Fibroblast of upper back skin (primary cell): ENCODE results near the gene CRTC3.

Source experiments
- DNase-seq: peaks from one replicate; pipeline ENCODE4 v3.0.0-alpha.2; 2013

CRTC3 gene

GRCh38 chr15:90564590-90564989, 34.9 kb downstream of the CRTC3 start:
- no peak for DNase-seq

GRCh38 chr15:90565866-90566265, 36.1 kb downstream of the CRTC3 start:
- no peak for DNase-seq

DNA sequence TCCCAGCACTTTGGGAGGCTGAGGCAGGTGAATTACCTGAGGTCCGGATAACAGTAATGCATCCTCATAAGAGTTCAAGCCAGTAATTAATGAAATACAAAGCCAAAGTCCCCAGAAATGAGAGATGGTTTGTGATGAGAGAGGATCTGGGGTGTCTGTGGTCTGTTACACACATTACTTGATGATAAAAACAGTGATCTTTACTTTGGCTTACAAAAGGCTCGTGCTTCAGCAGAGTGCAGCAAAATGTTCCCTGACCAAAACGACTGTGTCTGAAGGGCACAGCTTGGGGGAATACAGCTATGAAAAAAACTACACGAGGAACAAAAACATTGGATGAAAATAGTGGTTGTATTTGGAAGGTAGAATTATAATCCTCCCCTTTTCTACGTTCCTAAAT, 40.9 kb downstream of the CRTC3 start:
- DNase-seq: no peak

DNA sequence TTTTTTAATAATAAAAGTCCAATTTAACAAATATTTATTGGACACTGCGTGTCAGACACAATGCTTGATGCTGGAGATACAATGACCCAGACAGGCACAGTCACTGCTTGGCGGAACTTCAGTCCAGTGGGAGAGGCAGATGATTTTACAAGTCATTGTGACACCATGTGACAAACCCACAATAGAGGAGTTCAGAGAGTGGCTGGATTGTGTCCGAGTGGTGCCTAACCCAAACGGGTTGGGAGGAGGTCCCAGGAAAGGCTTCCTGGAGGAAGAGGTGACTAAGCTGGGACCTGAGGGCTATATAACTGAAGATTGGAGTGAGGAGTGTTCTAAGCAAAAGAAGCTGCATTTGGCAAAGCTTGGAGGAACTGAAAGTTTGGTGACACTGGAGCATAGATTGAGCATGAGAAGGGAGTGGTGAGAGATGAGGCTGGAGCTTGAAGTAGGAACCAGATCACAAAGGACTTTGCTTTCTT, 41.4 kb downstream of the CRTC3 start:
- DNase-seq: no peak

DNA sequence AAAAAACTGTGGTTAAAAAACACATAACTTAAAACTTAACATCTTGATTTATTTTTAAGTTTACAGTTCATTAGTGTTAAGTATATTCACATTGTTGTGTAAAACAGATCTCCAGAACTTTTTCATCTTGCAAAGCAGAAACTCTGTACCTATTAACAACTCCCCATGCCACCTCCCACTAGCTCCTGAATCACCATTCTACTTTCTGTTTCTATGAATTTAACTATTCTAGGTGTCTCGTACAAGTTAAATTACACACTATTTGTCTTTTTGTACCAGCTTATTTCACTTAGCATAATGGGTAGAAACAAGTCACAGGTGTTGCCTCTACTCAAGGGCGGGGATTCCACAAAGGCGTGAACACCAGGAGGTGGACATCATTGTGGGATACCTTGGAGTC, 43.2 kb downstream of the CRTC3 start:
- no peak for DNase-seq

DNA sequence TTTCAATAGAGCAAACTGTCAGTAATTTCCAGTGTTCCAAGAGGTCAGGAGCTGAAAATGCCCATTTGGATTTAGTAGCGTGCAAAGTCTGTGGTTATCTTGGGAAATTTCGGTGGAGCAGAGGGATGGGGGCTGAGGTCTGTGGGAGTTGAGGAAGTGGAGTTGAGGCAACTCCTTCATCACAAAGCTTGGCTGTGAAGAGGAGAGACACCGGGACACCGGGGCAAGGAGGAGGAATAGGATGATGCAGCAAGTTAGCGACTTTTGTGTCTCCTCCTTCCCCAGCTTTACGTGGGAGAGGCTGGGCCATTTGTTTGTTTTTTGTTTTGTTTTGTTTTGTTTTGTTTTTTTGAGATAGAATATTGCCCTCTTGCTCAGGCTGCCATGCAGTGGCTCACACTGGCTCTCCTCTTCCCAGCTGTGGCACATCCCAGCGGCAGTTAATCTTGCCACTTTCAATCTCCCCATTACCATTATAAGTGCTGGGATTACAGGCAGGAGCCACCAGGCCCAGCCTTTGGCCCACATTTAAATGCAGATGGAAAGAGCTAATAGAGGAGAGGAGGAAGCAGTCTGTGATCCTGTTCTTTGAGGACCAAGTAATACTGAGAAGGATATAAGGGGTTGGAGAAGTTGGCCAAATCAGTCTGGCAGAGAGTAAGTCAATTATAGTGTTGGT, 47.1 kb downstream of the CRTC3 start:
- no peak for DNase-seq

DNA sequence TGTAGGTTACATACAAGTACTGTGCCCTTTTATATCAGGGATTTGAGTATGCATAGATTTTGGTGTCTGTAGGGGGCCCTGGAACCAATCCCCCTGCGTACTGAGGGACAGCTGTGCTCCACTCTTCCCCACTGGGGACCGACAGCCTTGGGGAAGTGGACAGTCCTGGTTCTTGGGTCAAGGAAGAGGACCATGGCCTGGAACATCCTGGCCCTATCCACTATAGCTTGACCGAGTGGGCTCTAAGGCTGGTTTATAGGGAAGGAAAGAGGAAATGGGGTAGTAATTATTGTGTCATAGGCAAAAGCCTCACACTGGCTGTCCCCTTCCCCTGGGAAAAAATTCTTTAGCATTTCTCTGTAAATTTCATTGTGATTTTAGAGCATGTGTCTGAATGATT, 49.5 kb downstream of the CRTC3 start:
- DNase-seq: no peak

GRCh38 chr15:90580099-90580498, 50.4 kb downstream of the CRTC3 start:
- DNase-seq: no peak

- no peak for DNase-seq
Measured at GRCh38 chr15:90580541-90580940, 50.8 kb downstream of the CRTC3 start.

DNA sequence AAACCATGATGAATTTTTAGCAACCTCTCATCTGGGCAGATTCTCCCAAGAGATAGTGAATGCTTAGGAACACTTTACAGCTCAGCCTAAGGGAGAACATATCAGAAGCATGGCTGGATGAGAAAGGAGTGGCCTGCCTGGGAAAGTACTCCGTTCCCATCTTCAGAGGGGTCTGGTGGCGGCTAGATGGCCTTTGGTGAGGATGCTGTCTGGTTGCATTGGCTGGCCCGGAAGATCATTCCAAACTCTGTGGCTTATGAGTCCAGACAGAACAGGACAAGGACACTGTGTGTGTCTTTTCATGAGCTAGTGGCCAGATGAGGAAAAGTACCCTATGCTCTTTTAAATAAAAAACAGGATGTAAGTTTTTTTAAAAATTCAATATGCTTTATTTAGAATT, 51.2 kb downstream of the CRTC3 start:
- no peak for DNase-seq

DNA sequence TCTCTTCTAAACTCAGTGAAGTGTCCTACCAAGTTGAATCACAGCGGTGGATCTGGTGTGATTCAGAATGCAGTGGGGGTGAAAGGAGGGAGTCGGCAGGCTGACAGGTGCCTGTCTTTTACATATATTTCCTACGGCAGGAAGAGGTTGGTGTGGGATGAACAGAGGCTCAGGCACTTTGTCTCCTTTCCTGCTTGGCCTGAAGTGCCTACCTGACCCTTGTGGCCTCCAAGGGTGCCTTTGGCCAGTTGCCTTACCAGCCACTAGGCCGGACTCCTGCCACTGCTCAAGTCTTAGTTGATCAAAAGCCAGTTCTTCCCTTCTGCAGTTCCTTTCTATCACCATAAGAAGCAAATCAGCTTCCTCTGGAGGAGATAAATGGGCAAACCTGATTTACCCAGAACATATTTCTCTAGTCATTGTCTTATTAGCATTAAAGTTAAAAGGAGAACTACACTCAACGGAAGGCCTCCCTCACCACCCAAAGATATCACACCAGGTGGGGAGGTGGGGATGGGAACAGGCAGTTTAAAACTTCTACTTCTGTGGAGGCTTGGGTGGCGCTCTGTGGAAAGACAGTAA, 52.1 kb downstream of the CRTC3 start:
- DNase-seq: no peak

DNA sequence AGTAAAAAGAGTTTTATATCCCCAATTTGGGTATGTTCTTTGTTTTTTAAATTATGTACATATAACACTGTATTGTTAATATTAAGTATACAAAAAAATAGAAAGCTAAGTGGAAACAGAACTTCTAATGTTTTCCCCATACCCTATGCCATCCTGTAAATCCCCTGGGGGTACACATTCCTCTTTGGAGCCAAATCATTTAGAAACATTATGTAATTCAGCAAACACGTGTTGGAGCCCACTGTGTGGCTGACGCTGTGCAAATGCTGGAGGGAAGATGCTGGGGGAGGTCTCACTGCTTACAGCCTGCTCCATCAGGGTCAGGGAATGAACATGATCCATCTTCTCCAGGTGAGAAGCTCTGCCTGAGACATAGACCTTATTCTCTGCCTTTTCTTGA, 52.8 kb downstream of the CRTC3 start:
- DNase-seq: peak; percentile 25

DNA sequence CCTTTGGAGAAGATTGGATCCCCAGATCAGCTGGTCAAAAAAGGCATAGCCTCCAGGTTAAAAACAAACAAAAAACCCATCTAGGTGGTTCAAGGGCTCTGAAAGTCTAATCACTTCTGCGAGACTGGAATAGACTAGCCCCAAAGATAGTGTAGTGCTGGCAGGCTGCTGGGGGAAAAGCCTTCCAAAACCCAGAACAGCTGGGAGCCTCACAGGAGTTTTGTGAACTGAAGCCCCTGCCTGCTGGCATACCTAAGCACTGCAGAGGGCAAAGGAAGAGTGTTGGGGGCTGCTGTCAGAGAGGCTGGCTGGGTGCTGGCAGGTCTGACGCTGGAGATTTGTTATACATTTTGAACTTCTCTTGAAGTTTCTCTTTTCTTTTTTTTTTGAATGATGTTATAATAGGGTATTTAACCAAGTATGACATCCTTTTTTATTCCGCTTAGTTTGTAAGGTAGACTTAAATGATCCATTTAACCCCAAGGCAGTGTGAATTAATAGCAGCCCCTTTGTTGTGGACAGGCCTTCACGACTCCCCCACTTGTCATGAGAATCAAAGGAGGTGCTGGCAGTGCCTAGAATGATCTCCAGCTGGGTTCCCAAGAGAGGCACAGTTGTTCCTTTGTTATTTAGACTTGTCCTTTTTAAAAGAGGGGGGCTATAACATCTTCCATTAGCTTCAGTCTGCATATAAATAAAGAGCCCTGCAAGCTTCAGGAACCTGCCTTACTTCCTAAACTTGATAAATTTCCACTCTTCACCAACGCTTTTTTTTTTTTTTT, 53.9 kb downstream of the CRTC3 start:
- DNase-seq: no peak

DNA sequence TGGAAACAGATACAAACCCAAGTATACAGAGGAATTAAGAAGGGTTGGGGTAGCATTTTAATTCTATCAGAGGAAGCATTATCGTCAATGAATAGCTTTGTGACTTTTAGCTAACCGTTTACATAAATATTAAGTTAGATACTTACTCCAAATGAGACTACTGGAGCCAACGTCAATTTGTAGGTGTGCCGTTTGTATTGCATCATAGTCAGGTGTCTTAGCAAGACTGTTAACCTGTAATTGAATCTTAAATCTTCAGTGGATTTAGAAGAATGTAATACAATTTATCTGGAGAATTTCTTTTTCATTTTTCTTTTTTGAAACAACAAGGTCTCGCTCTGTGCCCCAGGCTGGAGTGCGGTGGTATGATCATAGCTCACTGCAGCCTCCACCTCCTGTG, 55.1 kb downstream of the CRTC3 start:
- no peak for DNase-seq

- DNase-seq: peak; percentile 52
Measured at GRCh38 chr15:90585863-90586262, 56.1 kb downstream of the CRTC3 start.

- DNase-seq: no peak
Measured at GRCh38 chr15:90586948-90587347, 57.2 kb downstream of the CRTC3 start.

GRCh38 chr15:90588427-90588826, 58.7 kb downstream of the CRTC3 start:
- peak; percentile 17 for DNase-seq

- no peak for DNase-seq
Measured at GRCh38 chr15:90591524-90591923, 61.8 kb downstream of the CRTC3 start.

DNA sequence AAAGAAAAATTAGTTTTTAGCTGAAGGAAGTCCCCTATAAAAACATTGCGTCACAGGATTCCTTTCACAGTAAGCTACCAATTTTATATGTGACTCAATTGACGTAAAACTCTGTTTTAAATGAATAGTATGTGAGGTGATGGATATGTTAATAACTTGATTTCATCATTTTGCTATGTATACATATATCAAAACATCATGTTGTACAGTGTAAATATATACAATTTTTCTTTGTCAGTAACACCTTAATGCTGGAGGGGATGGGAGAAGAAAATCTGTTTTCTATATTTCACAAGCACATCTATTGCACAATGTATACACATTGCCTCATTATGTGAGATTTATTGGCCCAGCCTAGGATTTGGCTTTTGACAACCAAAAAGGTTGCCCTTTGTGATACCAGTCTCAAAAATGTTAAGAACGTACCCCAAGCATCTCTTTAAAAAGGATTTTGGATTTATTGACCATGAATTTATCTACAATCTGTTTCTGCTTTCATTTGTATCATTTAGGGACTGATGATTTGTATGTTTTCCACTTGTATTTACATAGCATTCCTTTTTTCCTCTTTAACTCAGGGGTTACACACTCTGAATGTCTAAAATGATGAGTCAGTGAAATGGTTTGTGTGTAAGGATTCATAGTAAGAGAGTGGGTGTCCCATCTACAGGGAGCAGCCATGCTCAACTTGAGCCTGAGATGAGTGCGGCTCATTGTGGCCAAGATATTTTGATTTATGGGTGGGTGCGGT, 62.6 kb downstream of the CRTC3 start:
- peak; percentile 86 for DNase-seq

DNA sequence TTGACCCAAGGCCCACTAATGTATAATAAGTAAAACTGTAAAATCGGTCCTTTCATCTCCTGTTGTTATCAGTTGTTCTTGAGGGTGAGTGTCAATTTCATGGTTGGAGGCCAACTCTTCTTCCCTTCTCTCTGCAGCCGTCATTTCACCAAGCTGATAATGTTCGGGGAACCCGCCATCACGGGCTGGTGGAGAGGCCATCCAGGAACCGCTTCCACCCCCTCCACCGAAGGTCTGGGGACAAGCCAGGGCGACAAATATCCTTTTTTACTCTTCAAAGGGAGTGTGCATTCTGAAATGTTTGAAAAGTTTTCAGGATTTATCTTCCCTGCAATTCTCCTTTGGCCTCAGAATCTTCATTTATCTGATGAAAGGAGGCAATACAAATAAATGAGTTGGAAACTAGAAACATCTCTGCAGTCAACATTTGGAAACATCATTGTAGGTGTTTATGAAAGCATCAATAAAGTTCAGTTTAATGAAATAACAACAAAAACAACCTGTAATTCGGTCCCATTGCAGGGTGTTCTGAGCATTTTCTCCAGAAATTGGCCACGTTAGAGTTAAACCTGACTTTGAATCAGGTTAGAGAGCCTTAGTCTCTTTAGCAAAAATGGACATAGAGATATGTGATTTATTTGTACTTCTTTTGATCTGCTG, 63.9 kb downstream of the CRTC3 start:
- DNase-seq: no peak

DNA sequence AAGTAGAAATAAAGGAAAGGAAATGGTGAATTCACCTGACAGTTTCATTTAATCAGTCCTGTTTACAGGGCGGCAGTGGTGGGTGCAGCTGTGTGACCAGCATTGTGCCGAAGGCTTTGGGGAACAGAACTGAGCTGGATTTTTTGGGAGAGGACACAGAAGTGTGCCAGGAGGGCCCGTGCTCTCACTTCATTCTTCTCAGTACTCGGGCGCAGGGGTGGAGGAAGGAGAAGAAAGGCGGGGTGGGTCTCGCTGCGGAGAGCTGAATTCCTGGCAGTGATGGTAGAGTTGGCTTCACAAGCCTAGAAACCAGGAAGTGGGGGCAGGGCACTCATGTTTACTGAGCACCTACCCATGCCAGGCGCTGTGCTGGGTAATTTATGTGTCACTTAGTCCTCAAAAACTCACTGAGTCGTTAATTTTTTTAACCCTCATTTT, 64.6 kb downstream of the CRTC3 start:
- DNase-seq: no peak

GRCh38 chr15:90595763-90596155, 66.0 kb downstream of the CRTC3 start:
- DNase-seq: no peak

- DNase-seq: no peak
Measured at GRCh38 chr15:90596943-90597342, 67.2 kb downstream of the CRTC3 start.
